Left renal cortex interstitium (tissue), 4 donors: ENCODE results near the gene ZNF30. TPM values are rescaled to one million over a fixed set of nuclear protein-coding genes. Genes with fewer than 3 reads are reported as not detected.
"Not testable (repeated sequence)": the region's sequence is repeated elsewhere in the genome, so short reads cannot be mapped to it uniquely, and the experiment has no call there.

Experiments
- DNase-seq, 4 donors: peaks; one replicate each; pipeline ENCODE4 v3.0.0-alpha.2; 2013; ENCODE audit warnings: low read depth in 4 of 4, low spot score in 2 of 4, missing footprints in 1 of 4
- polyA plus RNA-seq, 4 donors: library from polyadenylated mRNA; unstranded; fragments of 120-200 nt; gene quantifications; one replicate each; pipeline ENCODE4 v1.2.1, GENCODE V29; 2013; ENCODE audit not compliant: insufficient read length in 4 of 4

Gene ZNF30
- 1 to 10 TPM; 5.6 to 7.9 (median 7.2) TPM for polyA plus RNA-seq

DNA sequence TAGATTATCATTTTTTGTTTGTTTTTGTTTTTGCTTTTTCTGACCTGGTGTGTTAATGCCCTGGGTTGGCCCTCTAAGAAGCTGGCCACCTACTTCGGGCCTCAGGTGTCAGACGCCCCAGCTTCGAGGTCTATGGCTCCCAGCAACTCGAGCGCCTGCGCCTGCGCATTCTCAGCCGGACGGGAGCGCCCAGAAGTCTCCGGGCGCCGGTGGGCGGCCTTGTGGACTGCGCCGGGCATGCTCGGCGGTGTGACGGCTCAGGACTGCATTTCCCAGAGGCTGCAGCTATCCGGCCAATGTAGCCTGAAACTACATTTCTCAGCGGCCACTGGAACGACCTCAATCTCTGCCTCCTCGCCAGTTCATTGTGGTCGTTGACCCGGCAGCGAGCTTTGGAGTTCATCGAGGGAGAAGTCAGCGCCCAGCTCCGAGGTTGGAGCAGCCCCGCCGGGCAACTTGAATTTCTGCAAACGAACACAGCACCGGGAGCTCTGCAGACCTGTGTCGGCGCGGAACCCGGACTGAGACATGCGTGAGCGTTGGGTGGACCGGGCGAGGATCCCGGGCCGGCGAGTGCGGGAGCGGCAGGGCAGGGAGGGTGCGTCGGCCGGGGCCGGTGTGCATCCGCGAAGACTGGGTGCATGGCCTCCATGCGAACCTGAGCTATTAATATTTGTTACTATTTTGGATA lies at the start of gene ZNF30:
ZNF30 (plus strand) TSS at position 219 of the 691 bp plus-strand sequence. CDS start 3,045 bp downstream, outside the sequence.
- peak; percentile 56 to 88 (median 74) for DNase-seq

DNA sequence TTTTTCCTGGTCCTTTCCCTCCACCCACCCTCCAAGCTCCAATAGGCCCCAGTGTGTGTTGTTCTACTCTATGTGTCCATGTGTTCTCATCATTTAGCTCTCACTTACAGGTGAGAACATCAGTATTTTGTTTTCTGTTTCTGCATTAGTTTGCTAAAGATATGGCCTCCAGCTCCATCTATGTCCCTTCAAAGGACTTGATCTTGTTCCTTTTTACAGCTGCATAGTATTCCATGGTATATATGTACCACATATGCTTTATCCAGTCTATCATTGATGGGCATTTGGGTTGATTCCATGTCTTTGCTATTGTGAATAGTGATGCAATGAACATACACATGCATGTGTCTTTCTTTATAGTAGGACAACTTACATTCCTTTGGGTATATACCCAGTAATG lies 47.1 kb upstream of the ZNF30 start:
- DNase-seq = no peak

DNA sequence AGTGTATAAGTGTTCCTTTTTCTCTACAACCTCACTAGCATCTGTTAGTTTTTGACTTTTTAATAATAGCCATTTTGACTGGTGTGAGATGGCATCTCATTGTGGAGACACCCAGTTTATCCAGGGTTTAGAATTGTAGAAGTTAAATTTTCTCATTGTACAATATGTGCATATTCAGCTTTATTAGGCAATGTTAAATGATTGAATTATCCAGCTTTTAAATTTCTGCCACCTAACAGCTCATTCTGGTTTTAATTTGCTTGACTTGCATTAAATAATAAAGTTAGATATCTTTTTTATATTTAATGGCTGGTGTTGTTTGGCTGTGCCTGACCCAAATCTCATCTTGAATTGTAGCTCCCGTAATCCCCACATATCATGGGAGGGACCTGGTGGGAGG lies 46.7 kb upstream of the ZNF30 start:
- no peak for DNase-seq

DNA sequence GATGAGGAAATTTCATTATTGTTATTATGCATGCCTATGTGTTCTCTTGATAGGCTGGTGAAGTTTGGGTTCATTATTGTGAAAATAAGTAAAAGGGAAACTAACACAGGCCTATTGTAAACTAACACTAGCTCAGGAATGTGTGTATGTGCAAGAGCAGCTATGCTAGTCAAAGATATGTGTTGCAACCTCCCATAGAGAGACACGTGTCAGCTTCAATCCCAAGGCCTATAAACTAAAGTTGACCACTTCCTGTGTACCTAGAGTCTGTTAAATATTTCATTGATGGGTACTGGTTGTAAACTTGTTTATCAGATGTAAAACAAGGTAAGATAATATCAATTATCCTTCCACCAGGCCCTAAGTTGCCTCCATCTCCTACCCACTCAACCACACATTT lies 44.7 kb upstream of the ZNF30 start:
- DNase-seq = no peak

DNA sequence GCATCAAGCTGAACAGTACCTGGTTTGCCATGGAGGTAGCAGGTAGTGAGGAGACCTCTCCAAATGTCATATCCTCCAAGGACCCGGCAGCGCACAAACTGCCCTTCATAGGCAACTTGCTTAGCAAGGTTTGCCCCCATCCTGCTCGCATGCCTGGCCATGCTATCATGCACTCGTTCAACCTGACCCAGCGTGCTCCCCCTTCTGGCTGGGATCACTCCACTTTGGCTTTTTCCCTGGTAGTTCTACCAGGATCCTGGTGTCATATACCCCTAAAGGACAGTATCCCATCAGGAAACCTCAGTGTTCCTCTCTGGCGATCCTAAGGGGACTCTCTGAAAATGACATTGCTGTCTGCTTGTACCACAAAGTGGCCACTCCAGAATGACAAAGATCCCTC lies 38.6 kb upstream of the ZNF30 start:
- DNase-seq = no peak

DNA sequence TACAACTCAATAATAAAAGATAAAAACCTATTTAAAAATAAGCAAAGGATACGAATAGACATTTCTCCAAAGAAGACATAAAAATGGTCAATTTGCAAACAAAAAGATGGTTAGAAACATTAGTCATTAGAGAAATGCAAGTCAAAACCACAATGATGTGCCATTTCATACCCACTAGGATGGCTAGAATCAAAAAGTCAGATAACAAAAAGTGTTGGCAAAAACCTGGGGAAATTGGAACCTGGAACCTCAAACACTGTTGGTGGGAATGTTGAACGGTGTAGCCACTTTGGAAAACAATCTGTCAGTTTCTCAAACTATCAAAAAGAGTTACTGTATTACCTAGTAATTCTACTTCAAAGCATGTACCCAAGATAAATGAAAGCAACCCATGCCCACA lies 26.5 kb upstream of the ZNF30 start:
- no peak for DNase-seq

DNA sequence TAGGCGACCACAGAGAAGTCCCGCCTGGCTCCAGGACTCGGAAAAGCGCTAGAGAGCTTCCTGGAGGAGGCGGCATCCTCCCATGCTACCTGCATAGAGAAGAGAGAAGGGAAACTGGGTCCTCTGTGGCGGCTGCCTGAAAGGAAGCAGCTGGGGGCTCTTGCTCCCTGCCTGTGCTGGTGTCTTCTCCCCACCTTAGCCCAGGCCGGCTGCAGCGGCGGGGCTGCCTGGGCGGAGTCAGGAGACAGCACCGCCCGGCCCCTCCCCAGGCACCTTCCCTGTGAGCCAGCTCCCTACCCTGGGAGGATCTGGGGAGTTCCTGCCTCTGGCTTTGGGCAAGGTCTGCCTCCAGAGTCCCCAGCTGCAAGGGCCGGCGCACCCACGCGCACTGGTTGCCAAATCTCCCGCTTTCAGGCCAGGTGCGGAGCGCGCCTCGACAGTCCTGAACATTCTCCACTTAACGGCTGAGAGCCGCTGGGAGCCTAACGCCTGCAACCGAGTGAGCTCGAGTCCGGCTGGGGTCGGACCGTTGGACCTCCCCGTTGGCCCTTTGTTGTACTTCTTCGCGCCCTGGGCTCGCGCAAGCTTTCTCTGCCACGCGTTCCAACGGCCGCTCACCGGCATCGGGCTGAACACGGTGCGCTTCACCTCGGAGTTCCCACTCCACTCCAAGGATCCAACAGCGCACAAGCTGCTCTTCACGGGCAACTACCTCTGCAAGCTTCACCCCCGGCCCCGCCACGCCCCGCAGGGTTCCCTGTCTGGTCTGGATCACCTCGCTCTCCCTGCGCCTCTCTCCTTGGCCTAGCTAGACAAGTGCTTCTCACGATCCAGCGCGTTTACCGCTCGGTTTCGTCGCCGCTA lies 21.8 kb upstream of the ZNF30 start:
- DNase-seq = no peak

DNA sequence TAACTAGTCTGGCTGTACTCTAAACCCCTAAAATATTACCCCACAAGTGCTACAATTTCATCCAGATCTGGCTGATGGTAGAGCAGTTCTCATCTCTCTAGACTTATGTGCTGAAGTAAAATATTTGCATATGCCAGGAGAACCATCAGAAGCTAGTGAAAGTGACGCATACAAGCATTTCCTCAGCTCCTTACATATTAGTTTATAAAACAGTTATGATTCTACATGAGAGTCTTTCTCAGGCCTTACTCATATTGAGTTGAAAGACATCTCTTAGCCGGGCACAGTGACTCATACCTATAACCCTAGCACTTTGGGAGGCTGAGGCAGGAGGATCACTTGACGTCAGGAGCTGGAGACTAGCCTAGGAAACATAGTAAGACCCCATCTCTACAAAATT lies 15.9 kb upstream of the ZNF30 start:
- DNase-seq = no peak

DNA sequence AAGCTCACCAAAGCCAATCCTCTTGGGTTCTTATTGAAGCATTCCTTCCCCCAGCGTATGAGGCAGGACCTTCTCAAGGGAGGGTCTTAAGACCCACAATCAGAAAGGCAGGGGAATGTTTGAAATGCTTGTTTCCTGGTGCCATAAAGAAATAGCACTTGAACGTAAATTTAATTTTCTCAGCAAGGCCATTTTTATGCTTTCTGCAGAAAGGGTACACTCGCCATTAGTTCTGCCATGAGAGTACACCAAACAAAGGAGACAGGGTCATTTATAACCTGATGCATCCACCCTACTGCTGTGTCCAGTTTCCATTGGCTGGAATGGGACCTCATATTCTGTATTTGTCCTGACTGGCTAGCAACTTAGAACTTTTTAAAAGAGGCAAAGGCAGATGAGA lies 9.6 kb upstream of the ZNF30 start:
- DNase-seq = not testable (repeated sequence)

DNA sequence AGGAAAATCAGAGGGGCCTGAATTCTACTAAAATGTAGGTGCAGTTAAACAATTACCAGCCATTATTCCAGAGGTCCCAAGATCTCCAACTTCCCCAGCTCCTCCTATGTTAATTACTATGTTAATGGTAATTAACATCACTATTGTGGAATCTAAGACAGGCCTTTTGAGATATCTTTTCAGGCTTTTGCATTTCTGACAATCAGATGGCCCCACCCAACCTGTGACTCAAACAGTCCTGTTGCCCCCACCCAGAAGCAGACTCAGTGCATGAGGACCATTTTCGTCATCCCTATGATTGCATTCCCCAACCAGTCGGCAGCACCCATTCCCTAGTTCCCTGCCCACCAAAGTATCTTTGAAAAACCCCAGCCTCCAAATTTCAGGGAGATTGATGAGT lies 8.5 kb upstream of the ZNF30 start:
- no peak for DNase-seq

DNA sequence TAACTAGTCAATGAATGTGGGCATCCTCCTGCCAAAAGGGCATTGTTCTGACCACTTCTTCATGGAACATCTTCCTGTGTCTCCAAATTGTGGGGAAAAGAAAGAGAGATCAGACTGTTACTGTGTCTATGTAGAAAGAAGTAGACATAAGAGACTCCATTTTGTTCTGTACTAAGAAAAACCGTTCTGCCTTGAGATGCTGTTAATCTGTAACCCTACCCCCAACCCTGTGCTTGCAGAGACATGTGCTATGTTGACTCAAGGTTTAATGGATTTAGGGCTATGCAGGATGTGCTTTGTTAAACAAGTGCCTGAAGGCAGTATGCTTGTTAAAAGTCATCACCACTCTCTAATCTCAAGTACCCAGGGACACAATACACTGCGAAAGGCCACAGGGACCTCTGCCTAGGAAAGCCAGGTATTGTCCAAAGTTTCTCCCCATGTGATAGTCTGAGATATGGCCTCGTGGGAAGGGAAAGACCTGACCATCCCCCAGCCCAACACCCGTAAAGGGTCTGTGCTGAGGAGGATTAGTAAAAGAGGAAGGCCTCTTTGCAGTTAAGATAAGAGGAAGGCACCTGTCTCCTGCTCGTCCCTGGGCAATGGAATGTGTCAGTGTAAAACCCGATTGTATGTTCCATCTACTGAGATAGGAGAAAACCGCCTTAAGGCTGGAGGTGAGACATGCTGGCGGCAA lies 6.5 kb upstream of the ZNF30 start:
- not testable (repeated sequence) for DNase-seq

DNA sequence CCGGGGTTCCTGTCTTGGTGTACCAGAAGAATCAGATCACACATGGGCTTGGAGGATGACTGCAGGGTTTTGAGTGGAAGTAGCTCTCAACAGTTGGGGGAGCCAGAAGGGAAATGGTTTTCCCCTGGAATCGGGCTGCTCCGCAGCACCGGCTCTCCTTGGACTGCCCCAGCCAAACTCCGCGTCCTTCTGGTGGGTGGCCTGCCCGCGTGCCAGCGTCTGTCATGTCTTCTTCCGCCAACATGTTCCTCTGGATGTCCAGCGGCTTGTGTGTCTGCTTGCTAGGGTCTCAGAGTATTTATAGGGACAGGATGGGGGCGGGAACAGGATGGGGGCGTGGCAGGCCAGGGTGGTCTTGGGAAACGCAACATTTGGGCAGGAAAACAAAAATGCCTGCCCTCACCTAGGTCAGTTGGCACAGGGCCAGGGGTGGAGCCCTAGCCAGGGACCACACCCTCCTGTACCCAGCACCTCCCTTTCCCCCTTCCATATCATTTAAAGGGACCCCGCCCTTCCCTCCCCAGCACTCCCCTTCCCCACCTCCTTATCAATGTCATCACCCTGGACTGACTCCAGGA lies 1.3 kb upstream of the ZNF30 start:
- DNase-seq = no peak

DNA sequence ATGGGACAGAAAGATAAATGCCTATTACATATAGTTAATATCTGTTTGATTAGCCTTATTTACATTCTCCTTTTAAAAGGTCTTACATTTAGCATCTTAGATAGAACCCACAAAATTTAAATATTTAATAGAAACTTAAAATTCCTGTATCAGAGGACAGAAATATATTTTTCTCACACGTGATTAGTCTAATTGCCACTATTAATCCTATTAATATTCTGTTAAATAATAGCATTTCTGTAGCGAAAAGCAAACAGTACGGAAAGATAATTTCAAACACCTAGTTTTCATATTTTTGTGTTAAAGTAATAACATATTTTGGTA lies 380 bp upstream of the ZNF30 start:
- DNase-seq = no peak

DNA sequence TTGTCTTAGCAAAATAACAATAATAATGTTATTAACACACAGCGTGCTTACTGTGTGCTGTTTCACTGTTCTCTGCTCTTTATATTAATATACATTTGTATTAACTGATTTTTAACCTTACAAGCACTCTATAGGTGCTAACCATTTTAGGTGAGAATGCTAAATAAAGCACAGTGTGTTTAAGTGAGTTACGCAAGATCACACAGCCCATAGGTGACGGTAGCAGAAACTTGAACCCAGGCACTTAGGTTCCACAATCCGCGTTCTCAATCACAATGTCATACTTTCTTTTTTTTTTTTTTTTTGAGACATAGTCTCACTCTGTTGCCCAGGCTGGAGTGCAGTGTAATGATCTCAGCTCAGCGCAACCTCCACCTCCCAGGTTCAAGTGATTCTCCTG lies 5.8 kb downstream of the ZNF30 start:
- no peak for DNase-seq

DNA sequence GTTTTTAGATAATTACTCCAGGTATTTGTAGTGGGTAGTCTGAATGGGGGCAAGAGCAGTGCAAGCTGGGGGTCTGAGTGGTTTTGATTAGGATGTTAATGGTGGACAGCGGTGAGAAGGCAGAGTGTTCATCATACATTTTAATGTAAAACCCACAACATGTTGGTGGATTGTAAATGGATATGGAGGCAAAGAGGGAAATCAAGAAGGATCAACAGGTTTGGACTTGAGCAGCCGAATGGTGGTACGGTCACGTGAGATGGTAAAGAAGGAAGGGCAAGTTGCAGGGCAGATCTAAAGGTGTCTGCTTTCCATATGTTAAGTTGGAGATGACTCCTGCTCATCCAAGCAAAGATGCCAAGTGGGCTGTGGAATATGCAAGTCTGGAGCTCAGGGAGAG lies 9.5 kb downstream of the ZNF30 start:
- DNase-seq = no peak

DNA sequence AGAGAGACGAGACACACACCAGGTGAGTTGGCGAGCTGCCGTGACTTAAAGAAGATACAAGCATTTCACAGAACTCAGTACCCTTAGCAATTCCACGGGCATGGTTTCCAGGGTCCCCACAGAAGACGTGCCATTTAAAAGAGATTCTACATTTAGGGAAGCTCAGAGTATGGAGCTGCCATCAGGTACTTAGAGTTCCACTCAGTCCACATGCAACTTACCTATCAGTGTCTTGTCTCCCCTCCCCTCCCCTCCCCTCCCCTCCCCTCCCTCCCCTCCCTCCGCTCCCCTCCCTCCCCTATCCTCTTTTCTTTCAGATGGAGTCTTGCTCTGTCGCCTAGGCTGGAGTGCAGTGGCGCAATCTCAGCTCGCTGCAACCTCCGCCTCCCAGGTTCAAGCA lies 12.2 kb downstream of the ZNF30 start:
- DNase-seq = no peak

DNA sequence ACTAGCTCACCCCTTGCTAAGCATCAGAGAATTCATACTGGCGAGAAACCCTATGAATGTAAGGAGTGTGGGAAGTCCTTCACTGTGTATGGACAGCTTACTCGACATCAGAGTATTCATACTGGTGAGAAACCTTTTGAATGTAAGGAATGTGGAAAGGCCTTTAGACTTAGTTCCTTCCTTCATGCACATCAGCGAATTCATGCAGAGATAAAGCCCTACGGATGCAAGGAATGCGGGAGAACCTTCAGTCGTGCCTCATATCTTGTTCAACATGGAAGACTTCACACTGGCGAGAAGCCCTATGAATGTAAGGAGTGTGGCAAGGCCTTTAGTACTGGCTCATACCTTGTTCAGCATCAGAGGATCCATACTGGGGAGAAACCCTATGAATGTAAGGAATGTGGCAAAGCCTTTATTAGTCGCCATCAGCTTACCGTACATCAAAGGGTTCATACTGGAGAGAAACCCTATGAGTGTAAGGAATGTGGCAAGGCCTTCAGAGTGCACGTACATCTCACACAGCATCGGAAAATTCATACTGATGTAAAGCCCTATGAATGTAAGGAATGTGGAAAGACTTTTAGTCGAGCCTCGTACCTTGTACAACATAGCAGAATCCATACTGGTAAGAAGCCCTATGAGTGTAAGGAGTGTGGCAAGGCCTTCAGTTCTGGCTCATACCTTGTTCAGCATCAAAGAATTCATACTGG lies 17.3 kb downstream of the ZNF30 start:
- DNase-seq = no peak

DNA sequence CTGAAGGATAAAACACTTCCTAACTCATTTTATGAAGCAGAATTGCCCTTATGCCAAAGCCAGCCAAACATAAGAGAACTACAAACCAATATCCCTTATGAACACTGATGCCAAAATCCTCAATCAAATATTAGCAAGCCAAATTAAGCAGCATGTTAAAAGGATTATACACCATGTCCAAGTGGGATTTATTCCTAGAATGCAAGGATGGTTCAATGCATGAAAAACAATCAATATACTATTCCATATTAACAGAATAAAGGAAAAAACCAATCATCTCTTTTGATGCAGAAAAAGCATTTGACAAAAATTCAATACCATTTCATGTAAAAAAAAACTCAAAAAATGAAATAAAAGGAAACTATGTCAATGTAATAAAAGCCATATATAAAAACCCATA lies 26.4 kb downstream of the ZNF30 start:
- DNase-seq = no peak

DNA sequence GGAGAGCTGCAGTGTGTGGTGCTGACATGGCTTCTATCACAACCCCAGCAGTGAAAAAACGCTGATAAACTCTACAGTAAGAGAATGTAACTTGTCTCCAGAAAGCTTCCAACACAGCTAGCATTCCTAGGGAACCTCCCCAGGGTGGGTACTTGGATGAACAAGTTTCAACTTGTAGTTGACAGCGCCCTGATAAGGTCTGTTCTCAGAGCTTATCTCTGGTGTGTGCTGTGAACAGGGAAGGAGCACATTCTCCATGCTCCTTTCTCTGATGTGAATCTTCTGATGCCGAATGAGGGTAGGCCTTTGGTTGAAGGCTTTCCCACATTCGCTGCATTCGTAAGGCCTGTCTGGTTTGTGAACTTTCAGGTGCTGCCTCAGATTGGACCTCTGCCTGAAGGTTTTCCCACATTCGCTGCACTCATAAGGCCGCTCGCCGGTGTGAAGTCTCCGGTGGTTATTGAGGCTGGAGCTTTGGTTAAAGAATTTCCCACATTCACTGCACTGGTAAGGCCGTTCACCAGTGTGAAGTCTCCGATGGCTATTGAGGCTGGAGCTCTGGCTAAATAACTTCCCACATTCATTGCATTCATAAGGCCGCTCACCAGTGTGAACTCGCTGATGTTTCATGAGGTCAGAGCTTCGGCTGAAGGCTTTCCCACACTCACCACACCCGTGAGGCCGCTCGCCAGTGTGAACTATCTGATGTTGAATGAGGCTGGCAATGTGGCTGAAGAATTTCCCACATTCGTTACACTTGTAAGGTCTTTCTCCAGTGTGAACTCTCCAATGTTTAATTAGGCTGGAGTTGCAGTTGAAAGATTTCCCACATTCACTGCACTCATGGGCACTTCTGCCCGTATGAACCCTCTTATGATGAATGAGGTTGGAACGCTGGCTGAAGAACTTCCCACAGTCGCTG lies 31.4 kb downstream of the ZNF30 start:
- DNase-seq = no peak

DNA sequence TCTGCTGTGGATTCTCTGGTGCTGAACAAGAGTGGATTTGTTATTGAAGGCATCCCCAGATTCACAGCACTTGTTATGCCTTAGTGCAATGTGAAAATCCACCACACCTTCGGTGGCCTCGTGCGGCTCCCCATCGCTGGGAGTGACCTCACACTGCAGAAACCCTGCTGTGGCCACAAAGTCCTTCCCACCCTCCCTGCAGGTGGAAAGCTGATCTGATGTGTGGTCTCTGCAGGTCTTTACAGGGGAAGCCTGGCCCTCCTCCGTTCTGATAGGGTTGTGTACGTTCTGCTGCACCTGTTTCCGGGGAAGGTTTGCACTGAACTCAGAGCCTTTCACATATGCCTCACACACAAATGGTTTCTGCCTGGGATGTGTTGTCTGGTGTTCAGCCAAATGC lies 32.3 kb downstream of the ZNF30 start:
- DNase-seq = no peak
